Activated T-helper 9 cell treated with anti-CD3 and anti-CD28 coated beads, Interleukin-2, amount 50 U/mL, for 16 hours (primary cell): ENCODE data around the gene LRP5.

Source experiments
- DNase-seq: peaks from one replicate; pipeline ENCODE4 v3.0.0-alpha.2; 2020; ENCODE audit warnings: low read depth

The LRP5 gene

DNA sequence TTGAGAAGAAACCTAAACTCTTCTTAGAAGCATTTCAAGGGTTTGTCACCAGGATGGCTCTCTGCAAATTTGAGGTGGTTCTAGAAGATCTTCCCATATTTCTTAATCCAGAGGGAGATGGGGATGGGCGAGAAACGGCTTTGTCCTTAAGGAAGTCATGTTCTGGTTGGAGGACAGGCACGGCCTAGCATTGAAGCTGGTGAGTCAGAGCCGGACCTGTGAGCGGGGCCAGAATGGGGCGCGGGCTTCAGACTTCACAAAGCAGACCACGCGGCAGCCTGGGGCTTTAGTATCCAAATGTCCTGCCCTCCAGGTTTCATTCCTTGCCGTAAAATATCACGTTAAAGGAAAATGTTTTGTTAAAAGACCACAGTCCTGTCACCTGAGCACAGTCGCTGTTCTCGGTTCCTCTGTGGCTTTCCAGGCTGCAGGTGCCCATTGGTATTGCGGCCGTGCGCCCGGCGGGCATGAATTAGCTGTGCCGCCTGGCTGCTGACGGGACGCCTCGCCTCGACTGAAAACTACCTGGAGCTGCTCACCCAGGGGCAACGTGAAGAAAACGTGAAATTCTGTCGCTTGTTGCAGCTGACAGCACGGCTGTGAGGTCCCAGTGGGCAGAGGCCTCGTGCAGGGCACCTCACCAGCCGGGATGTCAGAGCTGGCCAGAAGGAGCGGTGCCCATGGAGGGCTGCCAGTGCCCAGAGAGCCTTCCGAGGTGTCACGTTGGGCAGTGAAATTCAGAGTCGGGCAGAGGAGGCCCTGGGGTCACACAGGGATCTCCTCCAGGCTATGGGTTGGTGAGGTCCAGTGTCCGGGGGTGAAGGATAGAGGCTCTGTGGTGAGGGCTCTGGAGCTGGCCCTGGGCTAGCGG is 59.0 kb downstream of the LRP5 start:
- DNase-seq, result no peak

DNA sequence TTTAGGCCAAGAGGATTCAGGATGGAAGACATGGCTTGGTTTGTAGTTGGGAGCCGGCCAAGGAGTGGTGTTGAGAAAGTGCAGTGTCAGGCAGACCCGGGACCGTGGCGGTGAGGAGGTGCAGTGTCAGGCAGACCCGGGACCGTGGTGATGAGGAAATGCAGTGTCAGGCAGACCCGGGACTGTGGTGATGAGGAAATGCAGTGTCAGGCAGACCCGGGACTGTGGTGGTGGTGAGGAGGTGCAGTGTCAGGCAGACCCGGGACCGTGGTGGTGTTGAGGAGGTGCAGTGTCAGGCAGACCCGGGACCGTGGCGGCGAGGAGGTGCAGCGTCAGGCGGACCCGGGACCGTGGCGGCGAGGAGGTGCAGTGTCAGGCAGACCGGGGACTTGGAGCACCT is 59.7 kb downstream of the LRP5 start:
- DNase-seq, result no peak

DNA sequence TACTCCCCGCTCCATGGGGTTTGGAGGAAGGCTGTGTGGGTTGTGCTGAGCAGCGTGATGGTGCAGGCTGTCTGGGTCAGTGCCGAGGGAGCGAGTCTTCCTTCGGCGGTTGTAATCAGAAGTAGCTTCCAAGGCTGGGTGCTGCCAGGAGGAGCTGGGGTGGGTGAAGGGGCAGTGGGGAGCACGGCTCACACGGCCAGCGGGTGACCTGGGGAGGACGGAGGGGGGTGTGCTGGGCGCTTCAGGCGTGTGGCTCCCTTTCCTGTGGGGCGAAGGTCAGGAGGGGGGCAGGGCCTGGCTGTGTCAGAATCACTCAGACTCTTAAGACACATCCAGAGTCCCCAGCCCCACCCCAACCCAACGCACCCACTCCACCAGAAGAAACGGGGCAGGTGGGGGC is 60.2 kb downstream of the LRP5 start:
- DNase-seq, result no peak

DNA sequence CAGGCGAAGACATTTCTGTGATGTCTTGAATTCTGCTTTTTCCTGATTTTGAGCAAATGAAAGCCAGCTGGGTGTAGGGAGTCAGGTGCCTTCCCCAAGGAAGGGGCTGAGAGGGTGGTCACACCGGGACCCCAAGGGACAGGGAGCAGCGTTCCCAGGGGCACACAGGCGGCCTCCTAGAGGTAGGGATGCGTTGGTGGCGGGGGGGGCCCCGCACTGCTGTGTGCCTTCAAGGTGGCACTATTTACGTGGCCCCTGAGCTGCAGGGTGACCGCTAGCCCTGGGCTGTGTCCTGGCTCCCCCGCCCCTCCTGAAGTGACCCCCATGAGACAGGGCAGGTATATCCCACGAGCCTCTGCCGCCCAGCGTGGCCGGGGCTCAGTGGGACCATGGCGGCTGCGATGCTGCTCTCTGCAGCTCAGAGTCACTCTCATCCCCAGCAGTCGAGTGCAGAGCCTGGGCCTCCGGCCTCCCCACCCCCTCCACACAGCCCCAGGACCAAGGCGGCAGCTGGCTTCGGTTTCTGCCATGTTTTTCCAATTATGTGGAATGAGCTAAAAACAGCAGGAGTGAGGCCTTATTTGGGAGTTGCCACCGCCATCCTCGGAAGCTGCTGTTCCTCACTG is 60.9 kb downstream of the LRP5 start:
- DNase-seq, result no peak

DNA sequence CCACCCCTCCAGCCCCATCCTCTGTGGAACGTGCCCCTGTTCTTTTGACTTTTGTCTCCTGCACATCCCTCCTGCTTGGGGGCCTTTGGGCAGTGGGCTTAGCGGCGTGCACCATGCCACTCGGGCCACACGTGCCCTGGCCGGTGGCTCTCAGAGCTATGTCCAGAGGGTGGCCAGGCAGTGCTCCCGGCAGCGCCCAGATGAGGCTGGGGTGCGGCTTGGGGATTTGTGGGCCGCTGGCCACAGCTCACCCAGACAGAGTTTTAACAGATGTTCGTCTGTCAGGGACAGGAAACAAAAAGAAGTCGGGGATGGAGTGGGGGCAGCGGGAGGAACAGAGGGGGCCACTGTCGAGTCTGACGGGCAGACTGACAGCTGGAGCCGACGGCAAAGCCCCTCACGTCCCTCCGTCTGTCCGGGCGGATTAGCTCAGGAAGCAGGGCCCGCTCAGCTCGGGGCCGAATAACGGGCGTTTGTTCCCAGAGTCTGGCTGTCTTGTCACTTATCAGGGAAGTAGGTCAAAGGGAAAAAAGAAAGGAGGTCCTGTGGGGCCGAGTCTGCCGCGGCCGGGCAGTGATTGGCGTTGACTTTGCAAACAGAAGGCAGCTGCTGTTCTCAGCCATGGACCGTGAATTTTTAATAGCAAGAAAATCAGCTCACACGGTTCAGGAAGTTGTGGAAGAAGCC is 61.6 kb downstream of the LRP5 start:
- DNase-seq, result no peak

DNA sequence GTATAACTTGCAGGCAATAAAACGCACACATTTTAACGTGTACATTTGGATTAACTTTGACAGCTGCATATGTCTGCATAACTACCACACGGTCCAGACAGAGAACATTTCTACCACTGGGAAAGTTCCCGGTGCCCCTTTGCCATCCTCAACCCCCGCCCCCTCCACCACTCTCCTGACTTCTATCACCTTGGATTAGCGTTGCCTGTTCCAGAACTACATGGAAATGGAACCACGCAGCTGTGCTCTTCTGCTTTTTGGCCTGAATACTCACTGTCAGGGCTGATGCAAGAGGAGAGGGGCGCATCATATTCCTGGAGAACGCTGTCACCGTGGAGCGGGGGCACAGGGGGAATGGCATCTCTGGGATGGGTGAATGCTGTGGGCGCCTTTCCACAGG is 62.1 kb downstream of the LRP5 start:
- no peak for DNase-seq

DNA sequence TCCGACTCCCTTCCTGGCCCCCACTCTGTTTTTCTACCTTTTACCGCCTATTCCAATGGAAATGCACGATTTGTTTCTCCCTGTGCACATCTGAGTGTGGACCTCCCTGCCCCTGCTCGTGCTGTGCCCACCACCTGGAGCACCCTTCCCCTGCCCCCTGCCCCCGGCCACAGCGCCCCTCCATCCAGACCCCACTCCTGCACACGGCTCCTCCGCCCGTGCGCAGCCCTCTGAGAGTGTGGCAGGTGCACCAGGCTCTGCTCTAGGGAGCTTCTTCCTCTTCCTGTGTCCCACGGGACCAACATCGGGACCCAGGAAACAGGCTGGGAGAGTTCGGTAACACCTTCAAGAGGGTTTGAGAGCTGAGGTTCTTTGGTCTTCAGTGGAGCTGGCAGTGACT is 62.9 kb downstream of the LRP5 start:
- no peak for DNase-seq

DNA sequence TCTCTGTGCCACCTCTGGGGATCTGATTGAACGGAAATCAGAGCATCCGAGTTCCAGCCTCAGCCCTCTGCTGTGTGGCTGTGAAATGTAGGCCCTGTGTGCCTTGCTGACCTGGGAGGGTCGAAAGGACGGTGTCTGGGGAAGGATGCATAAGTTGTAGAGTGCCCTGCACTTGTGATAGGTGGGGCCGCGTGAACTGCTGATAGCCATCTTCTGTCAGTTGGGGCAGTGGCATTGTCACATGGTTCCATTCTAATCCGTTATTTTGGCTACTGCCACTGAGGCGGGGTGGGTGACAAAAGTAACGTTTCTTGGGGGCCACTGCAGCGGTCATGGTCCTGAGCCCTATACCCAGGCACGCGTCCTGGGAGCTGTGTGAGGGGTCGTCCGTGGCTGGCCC is 63.4 kb downstream of the LRP5 start:
- DNase-seq, result no peak

DNA sequence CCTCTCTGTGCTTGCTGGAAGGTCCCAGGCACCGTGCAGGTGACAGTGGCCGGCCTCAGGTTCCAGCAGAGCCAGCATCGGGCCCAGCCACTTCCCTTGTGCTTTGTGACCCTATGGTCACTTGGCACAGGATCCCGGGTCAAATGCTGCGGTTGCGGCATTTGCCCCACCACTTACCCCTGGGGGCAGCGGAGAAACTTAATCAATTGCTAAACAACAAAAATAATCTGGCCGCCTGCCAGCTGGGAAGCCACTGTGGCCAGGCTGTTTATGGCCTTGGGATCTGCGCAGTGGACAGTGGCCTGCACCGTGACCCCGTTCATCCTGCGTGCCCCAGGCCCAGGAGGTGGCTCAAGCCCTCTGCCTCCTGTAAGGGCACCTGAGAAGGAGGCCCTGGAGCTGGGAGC is 65.0 kb downstream of the LRP5 start:
- DNase-seq, result no peak

DNA sequence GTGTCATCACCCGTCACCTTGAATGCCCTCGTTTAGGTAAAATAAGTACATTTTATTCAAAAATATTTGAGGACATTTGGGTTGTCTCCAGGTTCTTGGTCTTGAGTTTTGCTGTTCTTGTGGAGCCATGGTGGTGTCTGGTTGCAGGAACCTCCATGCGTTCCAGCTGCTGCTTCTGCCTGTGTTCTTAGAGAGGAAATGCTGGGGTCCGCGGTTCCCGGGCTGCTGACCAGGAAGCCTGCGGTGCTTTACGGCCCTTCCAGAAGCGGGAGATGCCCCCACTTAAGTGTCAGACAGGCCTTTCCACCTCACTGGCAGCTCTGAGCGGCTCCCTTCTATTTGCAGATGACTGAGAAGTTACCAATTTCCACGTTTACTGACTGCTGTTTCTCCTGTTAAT is 66.8 kb downstream of the LRP5 start:
- no peak for DNase-seq

DNA sequence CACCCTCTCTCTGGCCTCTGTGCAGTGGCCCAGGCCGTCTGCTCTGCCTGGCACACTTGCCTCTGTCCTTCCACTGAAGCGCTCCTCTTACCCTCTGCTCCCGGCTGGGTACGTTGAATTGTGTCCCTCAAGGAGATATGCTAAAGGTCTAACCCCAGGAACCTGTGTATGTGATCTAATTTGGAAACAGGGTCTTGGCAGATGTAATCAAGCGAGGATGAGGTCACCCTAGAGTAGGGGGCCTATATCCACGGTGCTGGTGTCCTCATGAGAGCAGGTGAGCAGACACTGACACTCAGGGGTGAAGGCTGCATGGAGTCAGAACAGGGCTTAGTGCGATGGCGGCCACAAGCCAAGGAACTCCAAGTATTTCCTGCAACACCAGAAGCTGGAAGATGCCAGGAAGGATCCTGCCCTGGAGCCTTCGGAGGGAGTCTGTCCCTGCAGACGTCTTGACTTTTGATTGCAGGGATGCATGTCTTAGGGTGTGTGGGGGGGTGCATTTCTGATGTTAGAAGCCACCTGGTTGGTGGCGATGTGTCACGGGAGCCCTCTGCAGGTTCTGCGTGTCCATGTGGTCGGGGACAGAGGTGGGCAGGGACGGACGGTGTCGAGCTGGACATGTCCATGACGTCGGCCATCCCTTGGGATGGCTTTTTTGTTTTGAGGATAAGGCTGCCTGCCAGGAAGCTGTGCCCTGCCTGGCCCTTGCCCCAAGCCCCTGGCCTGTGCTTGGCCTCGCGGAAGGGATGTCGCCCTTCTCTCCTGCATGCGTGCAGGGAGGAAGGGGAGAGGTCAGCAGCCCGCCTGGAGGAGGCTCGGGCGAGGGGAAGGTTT is 68.6 kb downstream of the LRP5 start:
- no peak for DNase-seq

DNA sequence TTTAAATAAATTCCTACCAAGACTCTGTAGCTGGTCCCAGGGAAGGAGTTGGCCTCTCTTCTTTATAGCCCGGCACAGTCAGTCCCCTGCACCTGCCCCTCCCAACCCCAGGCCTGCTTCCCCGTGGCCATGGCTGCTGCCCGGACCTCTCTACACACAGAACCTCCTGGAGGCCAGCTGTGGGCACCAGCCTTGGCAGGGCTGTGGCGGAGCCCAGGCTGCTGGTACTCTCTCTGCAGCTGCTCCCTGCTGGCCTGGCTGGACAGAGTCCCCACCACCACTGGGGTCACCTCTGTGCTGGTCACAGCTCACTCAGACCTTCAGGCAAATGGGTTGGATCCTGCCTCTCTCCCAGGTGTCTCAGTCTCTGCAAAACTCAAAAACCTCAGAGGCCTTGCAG is 69.3 kb downstream of the LRP5 start:
- DNase-seq, result no peak

DNA sequence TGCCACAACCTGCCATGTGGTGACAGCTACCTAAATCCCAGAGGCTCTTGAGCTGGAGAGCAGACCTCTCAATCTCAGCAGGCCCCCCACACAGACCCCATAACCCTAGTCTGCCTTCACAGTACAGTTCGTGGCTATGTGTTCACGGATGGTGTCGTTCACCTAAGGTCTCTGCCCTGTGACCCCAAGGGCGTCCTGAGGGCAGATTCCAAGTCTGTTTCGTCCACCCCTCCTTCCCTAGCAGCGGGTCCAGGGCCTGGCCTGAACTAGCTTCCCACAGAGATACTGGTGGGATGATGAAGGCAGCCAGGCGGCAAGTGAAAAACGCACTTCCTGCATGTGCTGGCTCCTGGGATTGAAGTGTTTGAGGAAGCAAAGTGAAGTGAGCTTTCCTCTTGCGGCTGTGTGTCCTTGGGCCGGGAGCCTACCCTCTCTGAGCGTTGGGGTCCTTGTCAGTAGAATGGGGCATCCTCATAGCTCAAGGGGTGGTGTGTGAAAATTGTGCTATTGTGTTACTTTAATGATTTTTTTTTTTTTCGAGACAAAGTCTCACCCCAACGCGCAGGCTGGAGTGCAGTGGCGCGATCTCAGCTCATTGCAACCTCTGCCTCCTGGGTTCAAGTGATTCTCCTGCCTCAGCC is 70.1 kb downstream of the LRP5 start:
- no peak for DNase-seq

DNA sequence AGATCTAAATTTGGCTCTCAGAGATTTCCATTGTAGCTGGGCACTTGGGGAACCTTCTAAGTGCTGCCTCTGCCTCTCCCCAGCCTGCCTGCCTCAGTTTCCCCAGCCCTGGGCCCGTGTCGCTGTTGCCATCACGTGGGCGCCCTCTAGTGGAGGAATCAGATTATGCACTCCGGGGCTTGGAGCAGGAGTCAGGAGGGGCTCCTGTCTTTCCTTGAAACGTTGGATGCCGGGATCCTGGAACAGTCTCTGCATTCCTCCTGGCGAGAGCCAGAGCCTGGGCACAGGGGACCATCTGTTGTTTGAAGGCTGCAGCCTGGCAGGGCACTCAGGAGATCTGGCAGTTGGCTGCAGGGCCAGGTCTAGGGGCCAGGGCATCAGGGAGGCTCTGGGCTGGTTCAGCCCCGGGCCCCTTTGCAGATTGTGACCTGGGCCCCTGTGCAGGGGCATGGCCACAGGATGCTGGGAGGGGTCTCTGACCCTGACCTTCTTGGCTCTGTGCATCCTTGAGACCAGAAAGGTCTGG is 71.6 kb downstream of the LRP5 start:
- peak; percentile 29 for DNase-seq

DNA sequence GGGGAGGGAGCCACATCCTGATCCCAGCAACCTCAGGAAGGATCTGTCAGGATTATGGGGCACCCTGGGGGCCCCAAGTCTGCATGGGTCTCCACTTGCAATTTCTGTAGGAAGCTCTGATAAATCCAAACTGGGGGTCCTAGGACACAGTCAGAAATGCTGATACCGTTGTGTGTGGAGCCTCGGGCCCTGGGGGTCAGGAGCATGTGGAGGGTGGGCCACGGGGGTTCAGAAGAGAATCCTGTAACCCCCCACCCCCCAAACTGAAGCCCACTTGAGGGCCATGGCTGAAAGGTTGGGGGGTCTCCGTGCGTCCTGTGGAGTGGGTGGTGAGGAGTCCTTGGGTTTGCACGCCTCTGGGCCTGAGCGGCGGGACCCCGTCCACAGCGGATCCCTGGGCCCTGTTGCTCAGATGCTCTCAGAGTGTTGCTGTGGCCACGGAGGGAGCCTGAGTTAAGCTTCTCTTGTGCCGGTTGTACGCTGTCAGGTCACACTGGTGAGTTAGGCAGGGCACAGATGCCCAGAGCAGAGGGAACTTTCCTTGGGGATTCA is 72.2 kb downstream of the LRP5 start:
- DNase-seq, result no peak

DNA sequence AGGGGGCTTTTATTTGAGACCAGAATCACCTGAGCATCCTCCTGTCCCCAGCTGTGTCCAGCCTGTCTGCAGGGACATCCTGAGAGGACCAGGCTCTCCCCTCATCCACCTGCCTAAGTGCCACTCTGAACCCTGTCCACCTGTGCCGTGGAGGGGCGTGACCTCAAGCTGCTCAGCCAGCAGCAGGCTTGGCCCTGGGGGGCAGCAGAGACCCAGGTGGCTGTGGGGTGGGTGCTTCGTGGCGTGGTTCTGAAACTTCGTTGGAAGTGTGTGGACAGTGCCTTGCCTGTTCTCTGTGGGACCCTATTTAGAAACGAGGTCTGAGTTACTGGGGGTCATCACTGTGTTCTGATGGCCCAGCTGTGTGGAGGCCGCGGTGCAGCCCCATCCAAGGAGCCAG is 72.7 kb downstream of the LRP5 start:
- no peak for DNase-seq

DNA sequence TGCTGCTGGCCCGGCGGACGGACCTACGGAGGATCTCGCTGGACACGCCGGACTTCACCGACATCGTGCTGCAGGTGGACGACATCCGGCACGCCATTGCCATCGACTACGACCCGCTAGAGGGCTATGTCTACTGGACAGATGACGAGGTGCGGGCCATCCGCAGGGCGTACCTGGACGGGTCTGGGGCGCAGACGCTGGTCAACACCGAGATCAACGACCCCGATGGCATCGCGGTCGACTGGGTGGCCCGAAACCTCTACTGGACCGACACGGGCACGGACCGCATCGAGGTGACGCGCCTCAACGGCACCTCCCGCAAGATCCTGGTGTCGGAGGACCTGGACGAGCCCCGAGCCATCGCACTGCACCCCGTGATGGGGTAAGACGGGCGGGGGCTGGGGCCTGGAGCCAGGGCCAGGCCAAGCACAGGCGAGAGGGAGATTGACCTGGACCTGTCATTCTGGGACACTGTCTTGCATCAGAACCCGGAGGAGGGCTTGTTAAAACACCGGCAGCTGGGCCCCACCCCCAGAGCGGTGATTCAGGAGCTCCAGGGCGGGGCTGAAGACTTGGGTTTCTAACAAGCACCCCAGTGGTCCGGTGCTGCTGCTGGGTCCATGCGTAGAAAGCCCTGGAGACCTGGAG is 74.1 kb downstream of the LRP5 start:
- DNase-seq, result no peak

DNA sequence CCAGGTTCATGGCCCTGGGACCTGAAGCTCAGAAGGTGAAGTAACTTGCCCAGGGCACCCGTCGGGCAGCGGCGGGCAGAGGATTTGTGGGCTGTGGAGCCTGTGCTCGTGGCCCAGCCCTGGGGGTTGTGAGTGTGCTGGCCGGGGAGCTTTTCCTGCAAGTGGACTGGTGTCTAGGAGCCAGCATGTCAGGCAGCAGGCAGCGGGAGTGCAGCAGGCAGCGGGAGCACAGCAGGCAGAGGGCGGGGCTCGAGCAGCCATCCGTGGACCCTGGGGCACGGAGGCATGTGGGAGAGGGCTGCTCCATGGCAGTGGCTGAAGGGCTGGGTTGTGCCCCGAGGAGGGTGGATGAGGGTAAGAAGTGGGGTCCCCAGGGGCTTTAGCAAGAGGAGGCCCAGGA is 75.4 kb downstream of the LRP5 start:
- no peak for DNase-seq

DNA sequence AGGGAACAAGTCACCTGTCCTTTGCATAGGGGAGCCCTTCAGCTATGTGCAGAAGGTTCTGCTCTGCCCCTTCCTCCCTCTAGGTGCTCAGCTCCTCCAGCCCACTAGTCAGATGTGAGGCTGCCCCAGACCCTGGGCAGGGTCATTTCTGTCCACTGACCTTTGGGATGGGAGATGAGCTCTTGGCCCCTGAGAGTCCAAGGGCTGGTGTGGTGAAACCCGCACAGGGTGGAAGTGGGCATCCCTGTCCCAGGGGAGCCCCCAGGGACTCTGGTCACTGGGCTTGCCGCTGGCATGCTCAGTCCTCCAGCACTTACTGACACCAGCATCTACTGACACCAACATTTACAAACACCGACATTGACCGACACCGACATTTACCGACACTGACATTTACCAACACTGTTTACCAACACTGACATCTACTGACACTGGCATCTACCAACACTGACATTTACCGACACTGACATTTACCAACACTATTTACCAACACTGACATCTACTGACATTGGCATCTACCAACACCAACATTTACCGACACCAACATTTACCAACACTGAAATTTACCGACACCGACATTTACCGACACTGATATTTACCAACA is 76.3 kb downstream of the LRP5 start:
- DNase-seq, result no peak

DNA sequence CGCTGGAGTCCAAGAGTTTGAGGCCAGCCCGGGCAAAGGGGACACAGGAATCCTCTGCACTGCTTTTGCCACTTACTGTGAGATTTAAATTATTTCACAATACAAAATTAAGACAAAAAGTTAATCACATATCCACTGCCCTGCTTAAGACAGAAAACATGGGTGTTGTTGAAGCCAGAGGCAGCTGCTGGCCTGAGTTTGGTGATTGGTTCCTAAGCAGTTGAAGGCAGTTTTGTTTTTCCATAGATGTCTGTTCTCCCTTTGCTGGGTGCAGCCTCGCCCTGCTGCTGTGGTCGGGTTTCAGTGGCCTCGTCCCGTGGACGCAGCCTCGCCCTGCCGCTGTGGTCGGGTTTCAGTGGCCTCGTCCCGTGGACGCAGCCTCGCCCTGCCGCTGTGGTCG is 77.9 kb downstream of the LRP5 start:
- DNase-seq, result no peak
